ENCODE measurements around the gene E2F6. TPM values are rescaled to one million over a fixed set of nuclear protein-coding genes. Genes with fewer than 3 reads are reported as not detected.

E2F6 gene
- total and polyA plus RNA-seq, 2 of the 13 experiments (the other 11 are each of a cell fraction or from before 2014, with no cell fraction given) = 27.3 to 36.0 TPM

DNA sequence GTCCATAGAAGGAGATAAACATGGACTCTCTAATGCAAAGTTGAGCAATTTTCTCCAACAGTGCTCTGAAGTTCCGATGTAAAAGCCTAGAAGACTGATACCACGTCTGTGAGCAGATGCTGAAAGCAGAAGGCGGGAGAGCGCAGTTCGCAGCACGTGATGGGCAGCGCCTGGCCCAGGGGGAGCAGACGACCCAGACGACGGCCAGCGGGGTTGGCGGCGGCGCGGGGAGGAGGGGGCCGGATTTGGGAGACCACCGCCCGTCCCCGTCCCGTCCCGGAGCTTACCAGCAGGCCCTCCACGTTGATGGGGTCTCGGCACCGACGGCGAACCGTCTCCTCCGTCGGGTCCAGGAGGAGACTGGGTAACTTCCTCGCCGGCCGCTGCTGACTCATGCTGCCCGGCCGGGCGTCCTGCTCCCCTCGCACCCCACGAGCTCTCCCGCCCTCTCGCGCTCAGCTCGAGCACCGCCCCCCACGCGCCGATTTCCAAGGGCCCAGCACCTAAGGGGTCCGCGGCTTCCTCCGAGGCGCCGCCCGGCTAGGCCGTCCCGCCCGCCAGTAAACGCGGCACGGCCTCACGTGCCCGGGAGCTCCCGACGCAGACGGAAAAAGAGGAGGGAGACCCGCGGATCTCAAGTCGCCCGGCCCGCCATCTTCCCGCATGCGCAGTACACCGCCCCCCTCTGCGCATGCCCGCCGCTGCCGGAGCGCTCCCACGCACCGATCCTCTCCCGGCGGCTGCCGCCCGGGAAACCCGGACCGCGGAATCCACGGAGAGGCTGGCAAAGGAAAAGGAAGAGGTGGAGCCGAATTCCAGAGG is at the start of gene E2F6 (continued):
- TF ChIP-seq, protein P1, sequence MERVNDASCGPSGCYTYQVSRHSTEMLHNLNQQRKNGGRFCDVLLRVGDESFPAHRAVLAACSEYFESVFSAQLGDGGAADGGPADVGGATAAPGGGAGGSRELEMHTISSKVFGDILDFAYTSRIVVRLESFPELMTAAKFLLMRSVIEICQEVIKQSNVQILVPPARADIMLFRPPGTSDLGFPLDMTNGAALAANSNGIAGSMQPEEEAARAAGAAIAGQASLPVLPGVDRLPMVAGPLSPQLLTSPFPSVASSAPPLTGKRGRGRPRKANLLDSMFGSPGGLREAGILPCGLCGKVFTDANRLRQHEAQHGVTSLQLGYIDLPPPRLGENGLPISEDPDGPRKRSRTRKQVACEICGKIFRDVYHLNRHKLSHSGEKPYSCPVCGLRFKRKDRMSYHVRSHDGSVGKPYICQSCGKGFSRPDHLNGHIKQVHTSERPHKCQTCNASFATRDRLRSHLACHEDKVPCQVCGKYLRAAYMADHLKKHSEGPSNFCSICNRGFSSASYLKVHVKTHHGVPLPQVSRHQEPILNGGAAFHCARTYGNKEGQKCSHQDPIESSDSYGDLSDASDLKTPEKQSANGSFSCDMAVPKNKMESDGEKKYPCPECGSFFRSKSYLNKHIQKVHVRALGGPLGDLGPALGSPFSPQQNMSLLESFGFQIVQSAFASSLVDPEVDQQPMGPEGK (CRISPR knock-in tag; IDR thresholded peaks at IDR 0.05) = peak; percentile 79
- TF ChIP-seq CENPT (CRISPR knock-in tag; IDR thresholded peaks at IDR 0.05; ENCODE audit: low read depth) (peak; percentile 99), CHD2 (IDR thresholded peaks at IDR 0.05; ENCODE audit: low read depth, low read length) (peak; percentile 66), GLI4 (CRISPR knock-in tag; IDR thresholded peaks at IDR 0.05; ENCODE audit: borderline replicate concordance) (peak; percentile 99), SATB2 (CRISPR knock-in tag; IDR thresholded peaks at IDR 0.05) (peak; percentile 98), POLR2G (IDR thresholded peaks at IDR 0.05; ENCODE audit: low read depth, low read length) (peak; percentile 83), SMAD9 (CRISPR knock-in tag; IDR thresholded peaks at IDR 0.05) (peak; percentile 99), TBP (CRISPR knock-in tag; IDR thresholded peaks at IDR 0.05) (0 out of 2 replicates have a peak, but pooled peaks have one; percentile 37), ZC3H13 (CRISPR knock-in tag; IDR thresholded peaks at IDR 0.05) (peak; percentile 97), ZNF644 (CRISPR knock-in tag; IDR thresholded peaks at IDR 0.05; ENCODE audit: low read depth) (peak; percentile 21; the same call in 1 of the 2 replicates), HNRNPK (IDR thresholded peaks at IDR 0.05; ENCODE audit: low read depth, low read length, poor library complexity, severe bottlenecking) (peak; percentile 83), ZSCAN29 (CRISPR knock-in tag; conservative IDR thresholded peaks at IDR 0.05) (peak; percentile 60; the same call in 1 of the 2 replicates), YEATS4 (CRISPR knock-in tag; IDR thresholded peaks at IDR 0.05; ENCODE audit: borderline replicate concordance) (peak; percentile 89), SIX1 (CRISPR knock-in tag; IDR thresholded peaks at IDR 0.05; ENCODE audit: borderline replicate concordance) (peak; percentile 38), ZNF557 (CRISPR knock-in tag; IDR thresholded peaks at IDR 0.05) (peak; percentile 98), NCOR1 (IDR thresholded peaks at IDR 0.05; ENCODE audit: borderline replicate concordance, low read length) (no peak)
- TF ChIP-seq, protein P2, sequence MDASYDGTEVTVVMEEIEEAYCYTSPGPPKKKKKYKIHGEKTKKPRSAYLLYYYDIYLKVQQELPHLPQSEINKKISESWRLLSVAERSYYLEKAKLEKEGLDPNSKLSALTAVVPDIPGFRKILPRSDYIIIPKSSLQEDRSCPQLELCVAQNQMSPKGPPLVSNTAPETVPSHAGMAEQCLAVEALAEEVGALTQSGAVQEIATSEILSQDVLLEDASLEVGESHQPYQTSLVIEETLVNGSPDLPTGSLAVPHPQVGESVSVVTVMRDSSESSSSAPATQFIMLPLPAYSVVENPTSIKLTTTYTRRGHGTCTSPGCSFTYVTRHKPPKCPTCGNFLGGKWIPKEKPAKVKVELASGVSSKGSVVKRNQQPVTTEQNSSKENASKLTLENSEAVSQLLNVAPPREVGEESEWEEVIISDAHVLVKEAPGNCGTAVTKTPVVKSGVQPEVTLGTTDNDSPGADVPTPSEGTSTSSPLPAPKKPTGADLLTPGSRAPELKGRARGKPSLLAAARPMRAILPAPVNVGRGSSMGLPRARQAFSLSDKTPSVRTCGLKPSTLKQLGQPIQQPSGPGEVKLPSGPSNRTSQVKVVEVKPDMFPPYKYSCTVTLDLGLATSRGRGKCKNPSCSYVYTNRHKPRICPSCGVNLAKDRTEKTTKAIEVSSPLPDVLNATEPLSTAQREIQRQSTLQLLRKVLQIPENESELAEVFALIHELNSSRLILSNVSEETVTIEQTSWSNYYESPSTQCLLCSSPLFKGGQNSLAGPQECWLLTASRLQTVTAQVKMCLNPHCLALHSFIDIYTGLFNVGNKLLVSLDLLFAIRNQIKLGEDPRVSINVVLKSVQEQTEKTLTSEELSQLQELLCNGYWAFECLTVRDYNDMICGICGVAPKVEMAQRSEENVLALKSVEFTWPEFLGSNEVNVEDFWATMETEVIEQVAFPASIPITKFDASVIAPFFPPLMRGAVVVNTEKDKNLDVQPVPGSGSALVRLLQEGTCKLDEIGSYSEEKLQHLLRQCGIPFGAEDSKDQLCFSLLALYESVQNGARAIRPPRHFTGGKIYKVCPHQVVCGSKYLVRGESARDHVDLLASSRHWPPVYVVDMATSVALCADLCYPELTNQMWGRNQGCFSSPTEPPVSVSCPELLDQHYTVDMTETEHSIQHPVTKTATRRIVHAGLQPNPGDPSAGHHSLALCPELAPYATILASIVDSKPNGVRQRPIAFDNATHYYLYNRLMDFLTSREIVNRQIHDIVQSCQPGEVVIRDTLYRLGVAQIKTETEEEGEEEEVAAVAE (CRISPR knock-in tag; IDR thresholded peaks at IDR 0.05; ENCODE audit: borderline replicate concordance) = peak; percentile 77
- TF ChIP-seq, protein P3, sequence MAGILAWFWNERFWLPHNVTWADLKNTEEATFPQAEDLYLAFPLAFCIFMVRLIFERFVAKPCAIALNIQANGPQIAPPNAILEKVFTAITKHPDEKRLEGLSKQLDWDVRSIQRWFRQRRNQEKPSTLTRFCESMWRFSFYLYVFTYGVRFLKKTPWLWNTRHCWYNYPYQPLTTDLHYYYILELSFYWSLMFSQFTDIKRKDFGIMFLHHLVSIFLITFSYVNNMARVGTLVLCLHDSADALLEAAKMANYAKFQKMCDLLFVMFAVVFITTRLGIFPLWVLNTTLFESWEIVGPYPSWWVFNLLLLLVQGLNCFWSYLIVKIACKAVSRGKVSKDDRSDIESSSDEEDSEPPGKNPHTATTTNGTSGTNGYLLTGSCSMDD (CRISPR knock-in tag; IDR thresholded peaks at IDR 0.05) = peak; percentile 94; the same call in 1 of the 2 replicates
- TF ChIP-seq, protein P4, sequence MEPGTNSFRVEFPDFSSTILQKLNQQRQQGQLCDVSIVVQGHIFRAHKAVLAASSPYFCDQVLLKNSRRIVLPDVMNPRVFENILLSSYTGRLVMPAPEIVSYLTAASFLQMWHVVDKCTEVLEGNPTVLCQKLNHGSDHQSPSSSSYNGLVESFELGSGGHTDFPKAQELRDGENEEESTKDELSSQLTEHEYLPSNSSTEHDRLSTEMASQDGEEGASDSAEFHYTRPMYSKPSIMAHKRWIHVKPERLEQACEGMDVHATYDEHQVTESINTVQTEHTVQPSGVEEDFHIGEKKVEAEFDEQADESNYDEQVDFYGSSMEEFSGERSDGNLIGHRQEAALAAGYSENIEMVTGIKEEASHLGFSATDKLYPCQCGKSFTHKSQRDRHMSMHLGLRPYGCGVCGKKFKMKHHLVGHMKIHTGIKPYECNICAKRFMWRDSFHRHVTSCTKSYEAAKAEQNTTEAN (CRISPR knock-in tag; conservative IDR thresholded peaks at IDR 0.05) = peak; percentile 96
- TF ChIP-seq, protein P5, sequence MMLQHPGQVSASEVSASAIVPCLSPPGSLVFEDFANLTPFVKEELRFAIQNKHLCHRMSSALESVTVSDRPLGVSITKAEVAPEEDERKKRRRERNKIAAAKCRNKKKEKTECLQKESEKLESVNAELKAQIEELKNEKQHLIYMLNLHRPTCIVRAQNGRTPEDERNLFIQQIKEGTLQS (CRISPR knock-in tag; IDR thresholded peaks at IDR 0.05) = peak; percentile 80

Data from HepG2 (cell line).